ENCODE results near the gene LRRC45. TPM values are rescaled to one million over a fixed set of nuclear protein-coding genes. Genes with fewer than 3 reads are reported as not detected.

The LRRC45 gene
- total RNA-seq, 1 experiment from 2014 or later = 41.5 TPM

- no peak overlapping the region for H3K4me3 ChIP-seq
- H3K79me2 ChIP-seq (ENCODE audit: low read depth) = no peaks in the 10 kb centered on the region
- TF ChIP-seq EZH2 (IDR thresholded peaks at IDR 0.05; ENCODE audit: low read depth) = no peak
- intact Hi-C loops (cut with micrococcal nuclease; ENCODE audit: unreplicated experiment) = no loop called here
- H3K27me3 ChIP-seq (ENCODE audit: insufficient read depth, low read depth) = no peaks in the 10 kb centered on the region
- H4K20me1 ChIP-seq (ENCODE audit: insufficient read depth) = peaks cover 14% of the 10 kb centered on the region
- BruUV-seq (replicated peaks) = TSS peak; percentile 15
- CTCF ChIA-PET = no interaction called here
- H3K4me1 ChIP-seq (replicated peaks; ENCODE audit: insufficient read depth) = no peaks in the 10 kb centered on the region
- no peak for DNase-seq
- no peak overlapping the region for H3K4me2 ChIP-seq
- no peak overlapping the region for H2AFZ ChIP-seq
- H3K9me2 ChIP-seq (ENCODE audit: insufficient read depth) = no peaks in the 10 kb centered on the region
- no peaks in the 10 kb centered on the region for H3K36me3 ChIP-seq (ENCODE audit: low read depth)
- H3F3A ChIP-seq (ENCODE audit: insufficient read depth, low read depth) = peaks cover 20% of the 10 kb centered on the region
- POLR2A ChIA-PET (ENCODE audit: unreplicated experiment) = no interaction called here
- H3K9me3 ChIP-seq (ENCODE audit: insufficient read depth, low read depth) = no peaks in the 10 kb centered on the region
- no peak overlapping the region for H3K27ac ChIP-seq
Measured at GRCh38 chr17:82078433-82078832, 55.3 kb downstream of the LRRC45 start.

- intact Hi-C loops (cut with micrococcal nuclease; ENCODE audit: unreplicated experiment) = no loop called here
- Histone ChIP-seq H3K9me2 (ENCODE audit: insufficient read depth) (no peaks in the 10 kb centered on the region), H3K9me3 (ENCODE audit: insufficient read depth, low read depth) (no peaks in the 10 kb centered on the region), H3K27me3 (ENCODE audit: insufficient read depth, low read depth) (no peaks in the 10 kb centered on the region), H2AFZ (no peak overlapping the region), H3F3A (ENCODE audit: insufficient read depth, low read depth) (peaks cover 20% of the 10 kb centered on the region), H3K79me2 (ENCODE audit: low read depth) (no peaks in the 10 kb centered on the region), H3K36me3 (ENCODE audit: low read depth) (no peaks in the 10 kb centered on the region), H3K4me2 (no peak overlapping the region), H3K4me1 (replicated peaks; ENCODE audit: insufficient read depth) (no peaks in the 10 kb centered on the region), H3K27ac (no peak overlapping the region), H4K20me1 (ENCODE audit: insufficient read depth) (peaks cover 14% of the 10 kb centered on the region), H3K4me3 (no peak overlapping the region)
- no peak for TF ChIP-seq EZH2 (IDR thresholded peaks at IDR 0.05; ENCODE audit: low read depth)
- no peak for TF ChIP-seq CTCF (conservative IDR thresholded peaks at IDR 0.05)
- BruUV-seq (replicated peaks) = no TSS peak
- POLR2A ChIA-PET (ENCODE audit: unreplicated experiment) = no interaction called here
- CTCF ChIA-PET = no interaction called here
- no peak for DNase-seq
Measured at GRCh38 chr17:82079001-82079677, 56.0 kb downstream of the LRRC45 start.

GRCh38 chr17:82080048-82080788 lies 57.1 kb downstream of the LRRC45 start:
- Histone ChIP-seq H3K27ac (no peak overlapping the region), H3K79me2 (ENCODE audit: low read depth) (no peaks in the 10 kb centered on the region), H3K4me2 (no peak overlapping the region), H3F3A (ENCODE audit: insufficient read depth, low read depth) (peaks cover 20% of the 10 kb centered on the region), H3K4me3 (no peak overlapping the region), H4K20me1 (ENCODE audit: insufficient read depth) (peaks cover 14% of the 10 kb centered on the region), H3K4me1 (replicated peaks; ENCODE audit: insufficient read depth) (no peaks in the 10 kb centered on the region), H3K9me2 (ENCODE audit: insufficient read depth) (no peaks in the 10 kb centered on the region), H3K27me3 (ENCODE audit: insufficient read depth, low read depth) (no peaks in the 10 kb centered on the region), H3K36me3 (ENCODE audit: low read depth) (no peaks in the 10 kb centered on the region), H3K9me3 (ENCODE audit: insufficient read depth, low read depth) (no peaks in the 10 kb centered on the region), H2AFZ (no peak overlapping the region)
- no peak for TF ChIP-seq EZH2 (IDR thresholded peaks at IDR 0.05; ENCODE audit: low read depth)
- no peak for TF ChIP-seq CTCF (conservative IDR thresholded peaks at IDR 0.05)
- CTCF ChIA-PET = no interaction called here
- DNase-seq = no peak
- POLR2A ChIA-PET (ENCODE audit: unreplicated experiment) = no interaction called here
- no TSS peak for BruUV-seq (replicated peaks)
- intact Hi-C loops (cut with micrococcal nuclease; ENCODE audit: unreplicated experiment) = no loop called here

Other genes with a start within 250 kb of the LRRC45 start
- gene GCGR, start 219.2 kb upstream of the LRRC45 start, total RNA-seq (2021) = not detected in 2 replicates
- 53.8 and 84.0 TPM in 2 replicates for gene MCRIP1, start 190.0 kb upstream of the LRRC45 start, total RNA-seq (2021)
- not detected in 2 replicates for gene PPP1R27, start 188.3 kb upstream of the LRRC45 start, total RNA-seq (2021)
- 636 and 782 TPM in 2 replicates for gene P4HB, start 162.8 kb upstream of the LRRC45 start, total RNA-seq (2021)
- 242 and 309 TPM in 2 replicates for gene ARHGDIA, start 152.0 kb upstream of the LRRC45 start, total RNA-seq (2021)
- gene ALYREF, start 131.7 kb upstream of the LRRC45 start, total RNA-seq (2021) = 138 and 156 TPM in 2 replicates
- gene ANAPC11, start 131.6 kb upstream of the LRRC45 start, total RNA-seq (2021) = 187 and 256 TPM in 2 replicates
- 0.83 and 1.1 TPM in 2 replicates for gene NPB, start 121.1 kb upstream of the LRRC45 start, total RNA-seq (2021)
- 54.7 and 82.2 TPM in 2 replicates for gene PCYT2, start 111.9 kb upstream of the LRRC45 start, total RNA-seq (2021)
- gene SIRT7, start 105.1 kb upstream of the LRRC45 start, total RNA-seq (2021) = 78.3 and 98.5 TPM in 2 replicates
- gene MAFG, start 95.6 kb upstream of the LRRC45 start, total RNA-seq (2021) = 79.5 and 85.9 TPM in 2 replicates
- 88.9 and 120 TPM in 2 replicates for gene PYCR1, start 86.0 kb upstream of the LRRC45 start, total RNA-seq (2021)
- gene MYADML2, start 76.1 kb upstream of the LRRC45 start, total RNA-seq (2021) = not detected in 2 replicates
- 0.33 TPM in 1 of 2 replicates, not detected in the other for gene NOTUM, start 62.1 kb upstream of the LRRC45 start, total RNA-seq (2021)
- 54.9 and 80.0 TPM in 2 replicates for gene ASPSCR1, start 45.7 kb upstream of the LRRC45 start, total RNA-seq (2021)
- gene CENPX, start 427 bp upstream of the LRRC45 start, total RNA-seq (2021) = 115 and 132 TPM in 2 replicates
- gene RAC3, start 8.4 kb downstream of the LRRC45 start, total RNA-seq (2021) = 32.3 and 41.6 TPM in 2 replicates
- gene DCXR, start 14.4 kb downstream of the LRRC45 start, total RNA-seq (2021) = 120 and 129 TPM in 2 replicates
- gene RFNG, start 28.5 kb downstream of the LRRC45 start, total RNA-seq (2021) = 40.4 and 49.1 TPM in 2 replicates
- gene GPS1, start 28.6 kb downstream of the LRRC45 start, total RNA-seq (2021) = 121 and 124 TPM in 2 replicates
- 138 and 175 TPM in 2 replicates for gene DUS1L, start 42.5 kb downstream of the LRRC45 start, total RNA-seq (2021)
- 455 and 658 TPM in 2 replicates for gene FASN, start 74.9 kb downstream of the LRRC45 start, total RNA-seq (2021)
- gene CCDC57, start 189.5 kb downstream of the LRRC45 start, total RNA-seq (2021) = 138 and 140 TPM in 2 replicates
- gene SLC16A3, start 205.7 kb downstream of the LRRC45 start, total RNA-seq (2021) = 157 and 198 TPM in 2 replicates